ENCODE data around the gene RNASE4.

Gene RNASE4

GRCh38 chr14:20746566-20746965, 62.2 kb downstream of the RNASE4 start:
- no peak for DNase-seq

GRCh38 chr14:20748439-20748838, 64.1 kb downstream of the RNASE4 start:
- DNase-seq = no peak

- no peak for DNase-seq
Measured at GRCh38 chr14:20750194-20750593, 65.8 kb downstream of the RNASE4 start.
